HG03439 (cell line): Measurements from ENCODE around the gene TRAPPC10.

Experiments used
- ATAC-seq: cut with Tn5 transposase; IDR thresholded peaks from one replicate; pipeline ENCODE4 v1.9.1; 2021; ENCODE audit warnings: mild to moderate bottlenecking, moderate library complexity; ENCODE audit not compliant: unreplicated experiment

TRAPPC10 gene

DNA sequence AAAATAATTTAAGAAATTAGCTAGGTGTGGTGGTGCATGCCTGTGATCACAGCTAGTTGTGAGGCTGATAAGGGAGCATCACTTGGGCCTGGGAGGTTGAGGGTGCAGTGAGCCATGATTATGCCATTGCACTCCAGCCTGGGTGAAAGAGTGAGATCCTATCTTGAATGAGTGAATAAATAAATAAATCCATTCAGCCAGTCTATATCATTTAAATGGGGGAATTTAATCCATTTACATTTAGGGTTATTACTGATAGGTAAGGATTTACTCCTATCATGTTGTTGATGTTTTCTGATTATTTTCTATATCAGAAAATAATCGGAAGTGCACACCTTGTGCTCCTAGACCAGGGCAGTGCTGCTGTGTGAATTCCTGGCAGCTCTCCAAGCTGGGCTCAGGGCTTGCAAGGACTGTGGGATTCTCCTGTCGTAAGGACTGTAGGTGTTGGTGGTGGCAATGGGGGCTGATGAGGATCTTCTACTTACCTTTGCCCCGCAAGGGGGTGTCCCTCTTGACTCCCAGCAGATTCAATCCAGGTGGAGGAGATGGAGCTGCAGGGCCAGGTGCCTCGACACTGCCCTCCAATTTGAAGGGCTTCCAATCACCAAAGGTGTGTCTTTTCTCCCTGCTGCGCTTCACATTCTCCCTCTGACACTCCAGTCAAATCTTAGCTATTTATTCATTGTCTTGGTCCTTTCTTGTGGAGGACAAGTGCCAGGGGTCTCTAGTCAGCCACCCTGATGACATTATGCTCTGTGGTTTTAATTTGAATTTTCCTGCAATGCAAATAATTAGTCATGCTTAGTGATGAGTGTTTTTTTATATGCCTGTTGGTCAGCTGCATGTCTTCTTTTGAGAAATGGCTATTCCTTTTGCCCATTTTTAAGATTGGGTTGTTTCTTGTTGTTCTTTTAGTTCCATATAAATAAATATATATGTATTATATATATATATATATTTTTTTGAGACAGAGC, 14.1 kb upstream of the TRAPPC10 start:
- ATAC-seq = no peak

DNA sequence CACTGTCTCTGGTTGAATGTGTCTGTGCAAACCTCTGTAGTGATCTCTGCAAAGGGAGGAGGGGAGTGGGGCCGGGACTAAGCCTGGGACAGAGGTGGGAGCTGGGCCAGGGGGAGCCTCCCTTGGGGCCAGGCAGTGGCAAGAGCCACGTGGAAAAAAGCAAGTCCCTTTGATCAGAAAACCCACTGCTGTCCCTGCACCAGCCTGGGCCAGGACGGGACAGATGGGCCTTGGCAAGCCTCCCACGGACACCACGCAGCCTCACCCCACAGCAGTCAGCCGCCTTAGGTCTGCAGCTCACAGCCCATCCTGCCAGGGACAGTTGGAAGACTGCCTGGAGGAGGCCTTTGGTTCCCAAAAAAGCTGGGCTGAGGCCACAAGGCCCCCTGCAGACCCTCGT, 11.7 kb upstream of the TRAPPC10 start:
- no peak for ATAC-seq

DNA sequence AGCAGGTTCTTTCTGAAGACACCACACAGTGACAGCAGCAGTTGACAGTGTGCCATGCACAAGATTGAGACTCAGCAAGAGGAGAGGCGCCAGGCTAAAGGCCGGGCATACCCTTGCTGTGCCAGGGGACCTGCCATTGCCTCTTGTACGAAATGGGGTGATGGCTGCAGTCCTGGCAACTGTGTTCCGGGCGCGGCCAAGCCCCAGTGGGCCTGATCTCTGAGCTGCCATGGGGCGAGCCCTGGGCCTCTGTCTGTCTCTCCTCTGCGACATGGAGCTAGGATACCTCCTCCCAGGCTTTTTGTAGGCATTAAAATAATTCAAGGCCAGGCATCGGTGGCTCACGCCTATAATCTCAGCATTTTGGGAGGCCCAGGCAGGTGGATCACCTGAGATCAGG, 9.6 kb upstream of the TRAPPC10 start:
- no peak for ATAC-seq

DNA sequence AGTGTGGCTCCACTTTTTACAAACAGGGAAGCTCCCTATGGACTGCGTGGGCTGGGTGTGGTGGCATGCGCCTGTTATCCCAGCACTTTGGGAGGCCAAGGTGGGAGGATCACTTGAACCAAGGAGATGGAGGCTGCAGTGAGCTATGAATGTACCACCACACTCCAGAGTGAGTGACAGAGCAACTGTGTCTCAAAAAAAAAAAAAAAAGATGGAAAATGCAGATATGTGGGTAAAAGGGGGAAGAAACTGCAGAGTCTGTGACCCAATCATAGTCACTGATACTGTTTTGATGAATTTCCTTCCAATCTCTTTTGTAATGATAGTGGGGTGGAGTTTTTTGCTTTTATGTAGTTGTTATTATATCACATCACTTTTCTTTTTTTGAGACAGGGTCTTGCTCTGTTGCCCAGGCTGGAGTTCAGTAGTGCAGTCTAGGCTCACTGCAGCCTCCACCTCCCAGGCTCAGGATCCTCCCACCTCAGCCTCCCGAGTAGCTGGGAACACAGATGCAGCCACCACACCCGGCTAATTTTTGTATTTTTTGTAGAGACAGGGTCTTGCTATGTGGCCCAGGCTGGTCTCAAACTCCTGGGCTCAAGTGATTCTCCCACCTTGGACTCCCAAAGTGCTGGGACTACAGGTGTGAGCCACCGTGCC, 8.7 kb upstream of the TRAPPC10 start:
- no peak for ATAC-seq

DNA sequence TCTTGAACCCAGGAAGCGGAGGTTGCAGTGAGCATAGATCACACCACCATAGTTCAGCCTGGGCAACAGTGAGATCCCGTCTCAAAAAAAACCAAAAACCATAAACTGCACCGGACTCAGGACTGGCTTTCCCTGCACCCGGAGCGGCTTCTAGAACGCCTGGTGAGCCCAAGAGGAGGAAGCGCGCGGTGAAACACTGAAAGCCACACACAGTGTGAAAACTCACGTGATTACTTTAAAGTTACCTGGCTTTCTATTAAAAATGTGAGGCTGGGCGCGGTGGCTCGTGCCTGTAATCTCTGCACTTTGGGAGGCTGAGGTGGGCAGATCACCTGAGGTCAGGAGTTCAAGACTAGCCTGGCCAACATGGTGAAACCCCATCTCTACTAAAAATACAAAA, 7.0 kb upstream of the TRAPPC10 start:
- ATAC-seq = no peak

DNA sequence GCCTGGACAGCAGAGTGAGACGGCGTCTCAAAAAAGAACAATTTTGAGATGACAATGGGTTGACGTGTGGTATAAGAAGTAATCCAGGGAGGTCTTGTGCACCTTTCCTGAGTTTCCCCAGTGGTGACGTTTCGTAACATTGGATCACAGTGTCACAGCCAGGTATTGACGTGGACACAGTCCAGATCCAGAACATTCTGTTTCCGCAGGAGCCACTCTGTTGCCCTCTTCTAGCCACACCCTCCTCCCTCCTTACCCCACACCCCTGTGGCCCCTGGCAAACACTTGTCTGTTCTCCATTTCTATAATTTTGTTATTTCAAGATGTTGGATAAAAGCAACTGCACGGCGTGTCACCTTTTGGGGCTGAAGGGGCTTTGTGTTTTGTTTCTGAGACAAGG, 6.5 kb upstream of the TRAPPC10 start:
- ATAC-seq = no peak

DNA sequence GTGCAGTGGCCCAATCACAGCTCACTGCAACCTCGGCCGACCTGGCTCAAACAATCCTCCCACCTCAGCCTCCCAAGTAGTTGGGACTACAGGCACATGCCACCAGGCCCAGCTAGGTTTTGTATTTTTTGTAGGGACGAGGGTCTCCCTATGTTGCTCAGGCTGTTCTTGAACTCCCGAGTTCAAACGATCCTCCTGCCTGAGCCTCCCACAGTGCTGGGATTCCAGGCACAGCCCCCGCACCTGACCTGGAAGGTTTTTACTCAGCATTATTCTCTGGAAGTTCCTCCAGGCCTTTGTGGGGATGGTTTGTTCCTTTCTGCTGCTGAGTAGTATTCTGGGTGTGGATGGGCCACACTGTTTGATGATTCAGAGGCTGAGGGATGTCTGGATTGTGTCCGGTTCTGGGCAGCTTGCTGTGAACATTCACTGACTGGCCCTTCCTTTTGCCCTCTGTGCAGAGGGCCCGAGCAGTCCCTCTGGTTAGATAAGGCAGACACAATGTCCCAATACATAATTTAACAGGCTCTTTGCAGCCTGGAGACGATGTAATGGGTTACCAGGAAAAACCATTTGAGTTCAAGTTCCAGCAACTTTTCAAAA, 6.0 kb upstream of the TRAPPC10 start:
- no peak for ATAC-seq

DNA sequence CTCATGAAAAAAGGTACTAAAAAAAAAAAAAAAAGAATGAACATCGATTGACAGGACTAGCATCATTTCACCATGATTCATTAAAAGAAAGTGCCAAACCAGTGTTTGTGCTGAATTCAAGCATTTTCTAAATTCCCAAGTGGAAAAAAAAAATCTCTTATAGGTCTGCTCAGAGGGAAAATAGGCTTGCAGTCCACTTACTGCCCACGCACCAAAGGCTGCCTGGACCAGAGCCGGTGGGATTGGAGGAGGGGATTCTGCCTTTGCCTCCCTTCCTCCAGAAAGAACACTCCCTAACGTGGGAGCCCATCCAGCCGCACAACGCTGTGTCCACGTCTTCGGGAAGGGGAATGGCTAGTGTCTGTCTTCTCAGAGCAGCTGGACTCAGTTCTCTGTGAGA, 5.5 kb upstream of the TRAPPC10 start:
- ATAC-seq = no peak

DNA sequence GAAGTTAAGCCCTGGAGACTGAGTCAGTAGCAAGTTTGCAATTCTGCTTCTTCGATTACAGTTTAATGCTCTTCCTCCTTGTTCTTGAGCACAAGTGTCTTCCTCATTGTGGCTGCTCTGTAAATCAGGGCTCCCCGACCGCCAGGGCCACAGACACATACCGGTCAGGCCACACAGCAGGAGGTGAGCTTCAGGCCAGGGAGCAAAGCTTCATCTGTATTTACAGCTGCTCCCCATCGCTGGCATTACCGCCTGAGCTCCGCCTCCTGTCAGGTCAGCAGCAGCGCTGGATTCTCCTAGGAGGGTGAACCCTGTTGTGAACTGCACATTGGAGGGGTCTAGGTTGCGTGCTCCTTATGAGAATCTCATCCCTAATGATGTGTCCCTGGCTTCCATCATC, 1.7 kb upstream of the TRAPPC10 start:
- no peak for ATAC-seq

DNA sequence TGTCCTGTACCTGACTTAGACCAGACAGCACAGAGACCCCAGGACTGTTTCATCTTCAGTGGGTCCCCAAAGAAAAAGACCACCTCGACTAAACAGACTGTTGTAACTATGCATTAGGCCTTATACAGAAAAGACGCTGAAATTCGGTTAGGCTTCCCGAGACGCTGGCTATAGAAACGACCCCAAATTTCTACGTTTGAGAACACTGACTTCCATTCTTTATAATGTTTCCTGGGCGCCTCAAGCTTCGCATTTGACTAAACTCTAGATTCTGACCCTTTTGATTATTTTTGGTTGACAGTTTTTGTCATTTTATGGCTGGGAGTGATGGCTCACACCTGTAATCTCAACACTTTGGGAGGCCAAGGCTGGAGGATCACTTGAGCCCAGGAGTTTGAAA, 986 bp upstream of the TRAPPC10 start:
- no peak for ATAC-seq

DNA sequence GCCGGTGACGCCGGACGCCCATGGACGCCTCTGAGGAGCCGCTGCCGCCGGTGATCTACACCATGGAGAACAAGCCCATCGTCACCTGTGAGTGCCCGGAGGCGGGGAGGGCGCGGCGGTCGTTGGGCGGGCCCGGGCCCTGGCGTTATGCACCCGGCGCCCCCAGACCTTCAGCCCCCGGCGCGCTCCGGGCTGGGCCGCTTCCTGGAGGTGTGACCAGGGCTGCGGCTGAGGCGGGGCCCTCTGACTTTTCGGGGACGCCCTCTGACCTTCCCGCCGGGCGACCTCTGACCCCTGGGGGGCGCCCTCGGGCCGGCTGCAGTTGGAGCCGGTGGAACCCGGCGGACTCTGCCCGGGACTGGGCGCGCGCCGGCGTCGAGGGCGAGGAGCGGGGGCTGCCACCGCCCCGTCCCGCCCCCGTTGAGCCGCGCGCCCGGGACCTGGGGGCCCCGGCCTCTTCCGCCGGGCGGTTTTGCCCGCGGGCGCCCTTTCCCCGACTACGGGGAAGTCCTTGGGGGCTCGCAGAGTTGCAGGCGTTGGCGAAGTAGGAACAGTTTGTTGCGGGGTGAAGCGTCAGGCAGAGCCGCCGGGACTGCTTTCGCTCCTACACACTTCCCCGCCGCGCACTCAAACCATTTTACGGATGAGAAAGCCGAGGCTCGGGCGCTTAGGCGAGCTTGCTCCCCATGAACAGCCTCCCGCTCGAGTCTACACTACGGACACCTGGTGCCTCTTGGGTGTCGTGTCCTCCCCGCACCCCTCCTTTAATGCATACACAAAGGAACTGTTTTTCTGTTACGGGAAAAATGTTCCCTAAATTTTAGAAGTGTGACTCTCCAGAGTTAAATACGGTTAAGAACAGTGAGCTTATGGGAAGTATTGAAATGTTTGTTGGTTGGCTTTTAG, 618 bp downstream of the TRAPPC10 start:
- peak; percentile 63 for ATAC-seq

DNA sequence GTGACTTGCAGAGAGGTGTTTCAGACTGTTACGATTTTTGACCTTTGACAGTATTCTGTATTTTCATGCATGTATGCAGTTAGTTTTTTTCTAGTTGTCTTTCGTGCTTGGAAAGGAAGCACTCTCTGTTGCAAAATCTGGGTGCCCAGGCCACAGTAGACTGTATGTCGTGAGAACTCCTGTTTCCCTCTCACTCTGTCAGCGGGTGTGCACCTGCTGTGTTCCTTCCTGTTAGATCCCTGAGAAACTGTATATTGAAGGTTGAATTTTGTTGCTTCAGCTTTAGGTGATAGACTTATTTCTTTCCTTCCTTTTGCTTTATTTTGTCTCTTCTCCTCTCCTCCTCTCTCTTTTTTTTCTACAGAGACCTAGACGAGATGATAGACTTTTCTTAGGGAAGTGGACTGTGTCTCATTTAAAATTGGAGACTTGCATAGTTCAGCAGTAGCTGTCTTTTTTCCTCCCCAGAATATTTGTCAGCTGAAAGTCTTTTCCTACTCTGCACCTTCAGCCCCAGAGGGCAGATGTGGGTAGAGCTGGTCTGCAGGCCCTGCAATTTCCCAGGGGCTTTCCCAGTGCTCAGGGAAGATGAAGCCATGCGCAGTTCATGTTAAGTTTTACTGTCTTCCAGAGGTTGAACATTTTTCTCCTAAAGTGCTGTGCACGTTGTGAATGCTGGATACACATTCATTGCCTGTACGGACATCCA, 1.4 kb downstream of the TRAPPC10 start:
- ATAC-seq = no peak

DNA sequence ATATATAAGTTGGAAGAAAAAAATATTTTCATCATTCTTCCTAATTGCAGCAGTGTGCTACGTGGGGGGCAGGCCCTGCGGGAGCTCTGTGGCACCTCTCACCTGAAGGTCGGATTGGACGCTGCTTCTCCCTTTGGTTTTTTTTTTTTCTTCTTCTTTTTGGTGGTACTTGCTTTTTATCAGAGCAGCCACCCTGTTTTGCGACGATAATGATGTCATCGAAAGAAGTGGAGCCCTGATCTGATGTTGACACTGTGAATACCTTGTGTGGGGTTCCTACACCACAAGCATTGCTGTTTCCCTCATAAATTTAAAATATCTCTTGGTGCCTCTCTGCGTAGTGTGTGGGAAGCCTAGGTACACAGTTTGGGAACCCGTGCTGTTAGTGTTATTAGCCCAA, 5.5 kb downstream of the TRAPPC10 start:
- no peak for ATAC-seq

DNA sequence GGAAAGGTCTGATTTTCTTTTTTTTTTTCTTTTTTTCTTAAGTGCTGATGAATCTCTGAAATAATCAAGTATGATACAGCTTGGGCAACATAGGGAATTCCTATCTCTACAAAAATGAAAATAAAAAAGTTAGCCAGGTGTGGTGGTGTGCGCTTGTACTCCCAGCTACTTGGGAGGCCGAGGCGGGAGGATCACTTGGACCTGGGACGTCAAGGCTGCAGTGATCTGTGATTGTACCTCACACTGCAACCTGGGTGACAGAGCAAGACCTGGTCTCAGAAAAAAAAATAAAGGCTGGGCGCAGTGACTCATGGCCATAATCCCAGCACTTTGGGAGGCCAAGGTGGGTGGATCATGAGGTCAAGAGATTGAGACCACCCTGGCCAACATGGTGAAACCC, 6.0 kb downstream of the TRAPPC10 start:
- no peak for ATAC-seq

DNA sequence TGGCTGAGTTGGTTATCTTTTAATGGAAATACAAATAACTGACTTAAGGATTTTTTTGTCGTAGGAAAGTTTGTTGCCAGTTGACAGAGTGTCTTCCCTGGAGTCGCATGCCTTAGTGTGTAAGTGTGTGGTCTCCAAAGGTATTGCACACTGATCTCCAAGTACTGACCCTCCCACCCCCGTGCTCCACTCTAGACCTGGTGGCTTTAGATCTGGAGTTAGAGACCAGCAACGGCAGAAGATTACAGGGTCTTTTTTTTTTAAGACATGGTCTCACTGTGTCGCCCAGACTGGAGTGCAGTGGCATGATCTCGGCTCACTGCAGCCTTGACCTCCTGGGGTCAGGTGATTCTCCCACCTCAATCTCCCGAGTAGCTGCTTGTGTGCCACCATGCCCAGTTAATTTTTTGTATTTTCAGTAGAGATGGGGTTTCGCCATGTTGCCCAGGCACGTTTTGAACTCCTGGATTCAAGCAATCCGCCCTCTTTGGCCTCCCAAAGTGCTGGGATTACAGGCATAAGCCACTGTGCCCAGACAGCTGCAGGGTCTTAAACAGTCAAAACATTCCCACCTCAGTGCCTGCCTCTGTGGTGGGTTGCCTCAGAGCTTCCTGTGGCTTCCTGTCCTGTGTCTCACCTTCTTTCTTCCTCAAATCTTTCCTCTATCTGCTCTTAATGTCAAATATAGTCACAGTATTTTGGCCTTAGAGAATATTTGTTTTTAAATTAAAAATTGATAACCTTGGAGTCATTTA, 6.9 kb downstream of the TRAPPC10 start:
- no peak for ATAC-seq

DNA sequence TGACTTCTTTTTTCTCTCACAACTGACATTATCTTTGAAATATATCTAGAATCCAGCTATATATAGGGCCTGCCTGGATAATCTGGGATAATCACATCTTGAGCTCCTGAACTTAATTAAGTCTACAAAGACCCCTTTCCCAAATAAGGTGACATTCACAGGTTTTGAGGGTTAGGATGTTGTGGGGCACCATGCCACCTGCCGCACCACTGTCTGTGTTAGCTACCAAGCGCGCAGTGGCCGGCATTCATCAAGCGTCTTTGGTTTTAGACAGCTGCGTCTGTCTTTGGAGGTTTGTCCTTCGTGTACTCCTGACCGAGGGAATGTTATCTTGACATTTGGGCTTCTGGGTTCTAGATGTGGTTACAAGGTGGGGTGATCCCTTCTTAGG, 7.5 kb downstream of the TRAPPC10 start:
- no peak for ATAC-seq

DNA sequence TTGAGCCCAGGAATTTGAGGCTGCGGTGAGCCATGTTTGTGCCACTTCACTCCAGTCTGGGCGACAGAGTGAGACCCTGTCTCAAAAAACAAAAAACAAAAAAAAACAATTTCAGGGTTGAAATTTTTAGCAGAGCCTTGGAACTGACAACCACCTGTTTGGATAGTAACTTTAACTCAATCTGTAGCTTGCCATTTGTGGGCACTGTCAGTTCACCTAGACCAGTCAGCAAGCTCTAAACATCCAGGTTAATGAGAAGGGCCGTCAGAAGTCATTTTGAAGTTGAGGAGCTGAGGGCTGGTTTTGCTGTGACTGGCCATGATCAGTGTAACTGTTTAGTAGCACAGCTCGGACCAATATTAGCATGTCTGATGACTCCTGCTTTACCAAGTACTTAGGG, 8.4 kb downstream of the TRAPPC10 start:
- no peak for ATAC-seq

DNA sequence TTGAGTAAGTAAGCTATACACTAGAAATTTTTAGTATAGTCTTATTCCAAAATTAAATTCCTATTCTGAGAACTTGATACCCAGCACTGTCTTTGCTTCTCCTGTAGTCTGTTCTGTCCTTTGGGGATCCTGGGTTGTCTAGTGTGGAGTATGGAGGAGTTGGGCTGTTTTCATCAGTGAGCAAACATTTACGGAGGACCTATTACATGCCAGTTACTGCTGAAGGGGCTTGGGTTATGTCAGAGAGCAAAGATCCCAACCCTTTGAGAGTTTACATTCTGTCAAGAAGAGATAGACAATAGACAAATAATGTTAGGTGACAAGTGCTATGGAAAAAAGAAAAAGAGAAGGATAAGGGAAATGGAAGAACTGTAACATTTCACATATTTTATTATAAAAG, 9.0 kb downstream of the TRAPPC10 start:
- ATAC-seq = no peak

DNA sequence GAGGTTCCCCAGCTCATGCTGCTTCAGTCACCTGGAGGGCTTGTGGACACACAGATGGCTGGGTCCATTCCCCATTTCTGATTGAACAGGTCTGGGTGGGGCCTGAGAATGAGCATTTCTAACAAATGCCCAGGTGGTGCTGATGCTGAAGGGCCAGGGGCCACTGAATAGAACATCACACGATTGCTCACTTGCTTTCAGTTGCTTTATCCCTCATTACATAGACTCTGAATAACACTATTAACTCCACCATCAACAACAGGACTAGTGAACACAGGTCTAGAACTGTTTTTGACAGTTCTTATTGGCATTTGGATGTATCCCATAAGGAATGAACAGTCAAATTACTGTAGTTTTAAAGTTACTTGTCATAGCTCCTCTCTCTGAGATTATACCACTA, 12.1 kb downstream of the TRAPPC10 start:
- no peak for ATAC-seq
